ENCODE data around the gene HSPA2.

DNA sequence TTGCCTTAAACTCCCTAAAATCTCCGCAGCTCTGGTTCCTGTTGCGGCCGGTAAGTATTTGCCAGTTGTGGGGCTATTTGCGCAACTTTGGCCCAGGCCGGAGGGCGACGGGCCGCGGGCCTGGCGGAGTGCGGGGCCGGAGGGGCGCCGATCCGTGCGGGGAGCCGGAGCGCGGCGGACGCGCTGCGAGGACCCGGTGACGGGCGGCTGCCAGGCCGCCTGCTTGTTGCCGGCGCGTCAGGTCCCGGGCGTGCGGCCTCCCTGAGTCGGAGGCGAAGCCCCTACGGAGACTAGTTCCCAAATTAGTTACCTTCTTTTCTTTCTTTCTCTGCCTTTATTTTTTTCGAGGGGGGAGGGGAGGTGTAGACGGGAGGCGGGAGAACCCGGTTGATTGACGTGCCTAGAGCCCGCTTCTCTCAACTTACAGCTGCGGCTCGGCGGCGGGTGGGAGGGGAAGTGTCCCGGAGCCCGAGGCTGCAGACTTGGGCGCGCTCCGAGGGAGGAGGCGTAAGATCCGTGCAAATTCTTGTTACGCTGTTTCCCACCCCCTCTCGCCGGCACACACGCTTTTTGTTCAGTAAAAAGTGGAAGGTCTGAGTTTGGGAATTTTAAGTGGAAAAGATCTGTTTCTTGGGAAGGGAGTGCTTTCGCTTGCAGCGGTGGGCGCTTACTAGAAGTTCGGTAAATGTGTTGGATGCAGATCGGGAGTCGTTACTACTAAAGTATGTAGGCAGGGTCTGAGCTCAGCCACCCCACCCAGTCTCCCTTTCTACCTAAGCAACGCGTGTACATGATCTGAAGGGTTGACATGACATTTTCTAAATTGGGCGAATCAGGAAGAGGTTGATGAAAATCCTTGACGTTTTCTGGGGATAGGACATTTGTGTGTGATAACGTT is 35.4 kb upstream of the HSPA2 start:
- TF ChIP-seq, protein P1, sequence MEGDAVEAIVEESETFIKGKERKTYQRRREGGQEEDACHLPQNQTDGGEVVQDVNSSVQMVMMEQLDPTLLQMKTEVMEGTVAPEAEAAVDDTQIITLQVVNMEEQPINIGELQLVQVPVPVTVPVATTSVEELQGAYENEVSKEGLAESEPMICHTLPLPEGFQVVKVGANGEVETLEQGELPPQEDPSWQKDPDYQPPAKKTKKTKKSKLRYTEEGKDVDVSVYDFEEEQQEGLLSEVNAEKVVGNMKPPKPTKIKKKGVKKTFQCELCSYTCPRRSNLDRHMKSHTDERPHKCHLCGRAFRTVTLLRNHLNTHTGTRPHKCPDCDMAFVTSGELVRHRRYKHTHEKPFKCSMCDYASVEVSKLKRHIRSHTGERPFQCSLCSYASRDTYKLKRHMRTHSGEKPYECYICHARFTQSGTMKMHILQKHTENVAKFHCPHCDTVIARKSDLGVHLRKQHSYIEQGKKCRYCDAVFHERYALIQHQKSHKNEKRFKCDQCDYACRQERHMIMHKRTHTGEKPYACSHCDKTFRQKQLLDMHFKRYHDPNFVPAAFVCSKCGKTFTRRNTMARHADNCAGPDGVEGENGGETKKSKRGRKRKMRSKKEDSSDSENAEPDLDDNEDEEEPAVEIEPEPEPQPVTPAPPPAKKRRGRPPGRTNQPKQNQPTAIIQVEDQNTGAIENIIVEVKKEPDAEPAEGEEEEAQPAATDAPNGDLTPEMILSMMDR (IDR thresholded peaks at IDR 0.05): no peak
- no peak for TF ChIP-seq EP300 (IDR thresholded peaks at IDR 0.05)
